ENCODE data around the gene OR10A4.
A peak's percentile ranks its signal among the peaks of the same experiment; 100 is the strongest.
"Not testable (repeated sequence)": the region's sequence is repeated elsewhere in the genome, so short reads cannot be mapped to it uniquely, and the experiment has no call there.

The OR10A4 gene

GRCh38 chr11:6876325-6876724, at the start of gene OR10A4:
Gene OR10A4, plus strand, starts transcription at chr11:6876625. Its CDS starts 23 bp downstream, at chr11:6876648.
- Histone ChIP-seq H3K27me3 (ENCODE audit: insufficient read depth, low read length) (no peaks in the 10 kb centered on the region), H3K4me3 (ENCODE audit: low read length) (no peak within 1 kb of the TSS), H3K9me3 (ENCODE audit: low read length) (no peaks in the 10 kb centered on the region), H2AFZ (ENCODE audit: low read depth, low read length) (no peak within 1 kb of the TSS), H3K36me3 (ENCODE audit: insufficient read depth, low read length) (no peaks in the 10 kb centered on the region), H3K4me1 (ENCODE audit: insufficient read depth, low read length) (no peaks in the 10 kb centered on the region)

GRCh38 chr11:6828103-6828502, 48.3 kb upstream of the OR10A4 start:
- H3K4me3 ChIP-seq (ENCODE audit: low read length), result no peak overlapping the region
- no peaks in the 10 kb centered on the region for H3K27me3 ChIP-seq (ENCODE audit: insufficient read depth, low read length)
- no peaks in the 10 kb centered on the region for H3K4me1 ChIP-seq (ENCODE audit: insufficient read depth, low read length)
- no peaks in the 10 kb centered on the region for H3K9me3 ChIP-seq (ENCODE audit: low read length)
- H3K36me3 ChIP-seq (ENCODE audit: insufficient read depth, low read length), result no peaks in the 10 kb centered on the region
- no peak overlapping the region for H2AFZ ChIP-seq (ENCODE audit: low read depth, low read length)

GRCh38 chr11:6833356-6833755, 43.1 kb upstream of the OR10A4 start:
- H2AFZ ChIP-seq (ENCODE audit: low read depth, low read length), result no peak overlapping the region
- H3K27me3 ChIP-seq (ENCODE audit: insufficient read depth, low read length), result no peaks in the 10 kb centered on the region
- H3K9me3 ChIP-seq (ENCODE audit: low read length), result no peaks in the 10 kb centered on the region
- peaks cover 5% of the 10 kb centered on the region for H3K4me1 ChIP-seq (ENCODE audit: insufficient read depth, low read length)
- no peak overlapping the region for H3K4me3 ChIP-seq (ENCODE audit: low read length)
- H3K36me3 ChIP-seq (ENCODE audit: insufficient read depth, low read length), result no peaks in the 10 kb centered on the region

GRCh38 chr11:6834021-6834420, 42.4 kb upstream of the OR10A4 start:
- Histone ChIP-seq H2AFZ (ENCODE audit: low read depth, low read length) (no peak overlapping the region), H3K27me3 (ENCODE audit: insufficient read depth, low read length) (no peaks in the 10 kb centered on the region), H3K4me3 (ENCODE audit: low read length) (no peak overlapping the region)

GRCh38 chr11:6841694-6842093, 34.7 kb upstream of the OR10A4 start:
- Histone ChIP-seq H3K27me3 (ENCODE audit: insufficient read depth, low read length) (no peaks in the 10 kb centered on the region), H3K4me3 (ENCODE audit: low read length) (no peak overlapping the region), H3K4me1 (ENCODE audit: insufficient read depth, low read length) (no peaks in the 10 kb centered on the region), H3K9me3 (ENCODE audit: low read length) (no peaks in the 10 kb centered on the region), H3K36me3 (ENCODE audit: insufficient read depth, low read length) (no peaks in the 10 kb centered on the region), H2AFZ (ENCODE audit: low read depth, low read length) (no peak overlapping the region)

More at GRCh38 chr11:6834021-6834420, 42.4 kb upstream of the OR10A4 start:
- Histone ChIP-seq H3K36me3 (ENCODE audit: insufficient read depth, low read length) (no peaks in the 10 kb centered on the region), H3K4me1 (ENCODE audit: insufficient read depth, low read length) (peaks cover 5% of the 10 kb centered on the region), H3K9me3 (ENCODE audit: low read length) (no peaks in the 10 kb centered on the region)

GRCh38 chr11:6843670-6844069, 32.8 kb upstream of the OR10A4 start:
- Histone ChIP-seq H2AFZ (ENCODE audit: low read depth, low read length) (peak overlapping the region; percentile 59), H3K4me1 (ENCODE audit: insufficient read depth, low read length) (no peaks in the 10 kb centered on the region), H3K36me3 (ENCODE audit: insufficient read depth, low read length) (no peaks in the 10 kb centered on the region), H3K4me3 (ENCODE audit: low read length) (no peak overlapping the region), H3K9me3 (ENCODE audit: low read length) (no peaks in the 10 kb centered on the region), H3K27me3 (ENCODE audit: insufficient read depth, low read length) (no peaks in the 10 kb centered on the region)

GRCh38 chr11:6844356-6844755, 32.1 kb upstream of the OR10A4 start:
- Histone ChIP-seq H3K4me3 (ENCODE audit: low read length) (no peak overlapping the region), H3K27me3 (ENCODE audit: insufficient read depth, low read length) (no peaks in the 10 kb centered on the region), H2AFZ (ENCODE audit: low read depth, low read length) (no peak overlapping the region), H3K36me3 (ENCODE audit: insufficient read depth, low read length) (no peaks in the 10 kb centered on the region), H3K4me1 (ENCODE audit: insufficient read depth, low read length) (no peaks in the 10 kb centered on the region), H3K9me3 (ENCODE audit: low read length) (peaks cover under 1% of the 10 kb centered on the region)

- Histone ChIP-seq H3K9me3 (ENCODE audit: low read length) (peaks cover 2% of the 10 kb centered on the region), H3K36me3 (ENCODE audit: insufficient read depth, low read length) (no peaks in the 10 kb centered on the region), H3K4me3 (ENCODE audit: low read length) (no peak within 1 kb of the TSS), H2AFZ (ENCODE audit: low read depth, low read length) (no peak within 1 kb of the TSS), H3K4me1 (ENCODE audit: insufficient read depth, low read length) (no peaks in the 10 kb centered on the region), H3K27me3 (ENCODE audit: insufficient read depth, low read length) (no peaks in the 10 kb centered on the region)
Measured at GRCh38 chr11:6845383-6845782, 31.0 kb upstream of the OR10A4 start, which contains the start of gene OR10A5. Gene OR10A5, plus strand, starts transcription at chr11:6845683. Its CDS starts 0 bp downstream, at chr11:6845683.

GRCh38 chr11:6850526-6850925, 25.9 kb upstream of the OR10A4 start:
- Histone ChIP-seq H3K9me3 (ENCODE audit: low read length) (peaks cover 2% of the 10 kb centered on the region), H3K27me3 (ENCODE audit: insufficient read depth, low read length) (no peaks in the 10 kb centered on the region), H3K36me3 (ENCODE audit: insufficient read depth, low read length) (no peaks in the 10 kb centered on the region), H3K4me1 (ENCODE audit: insufficient read depth, low read length) (no peaks in the 10 kb centered on the region), H2AFZ (ENCODE audit: low read depth, low read length) (no peak overlapping the region), H3K4me3 (ENCODE audit: low read length) (no peak overlapping the region)

GRCh38 chr11:6854801-6855200, 21.6 kb upstream of the OR10A4 start:
- not testable (repeated sequence) for H3K4me3 ChIP-seq (ENCODE audit: low read length); H3K4me1 ChIP-seq (ENCODE audit: insufficient read depth, low read length); H3K27me3 ChIP-seq (ENCODE audit: insufficient read depth, low read length); H3K36me3 ChIP-seq (ENCODE audit: insufficient read depth, low read length); H3K9me3 ChIP-seq (ENCODE audit: low read length); H2AFZ ChIP-seq (ENCODE audit: low read depth, low read length)

GRCh38 chr11:6855971-6856541, 20.4 kb upstream of the OR10A4 start:
- no peaks in the 10 kb centered on the region for H3K9me3 ChIP-seq (ENCODE audit: low read length)
- no peak overlapping the region for H2AFZ ChIP-seq (ENCODE audit: low read depth, low read length)
- no peaks in the 10 kb centered on the region for H3K27me3 ChIP-seq (ENCODE audit: insufficient read depth, low read length)
- no peak overlapping the region for H3K4me3 ChIP-seq (ENCODE audit: low read length)
- H3K36me3 ChIP-seq (ENCODE audit: insufficient read depth, low read length), result no peaks in the 10 kb centered on the region
- H3K4me1 ChIP-seq (ENCODE audit: insufficient read depth, low read length), result no peaks in the 10 kb centered on the region

GRCh38 chr11:6856871-6857270, 19.6 kb upstream of the OR10A4 start:
- H3K36me3 ChIP-seq (ENCODE audit: insufficient read depth, low read length), result no peaks in the 10 kb centered on the region
- H3K27me3 ChIP-seq (ENCODE audit: insufficient read depth, low read length), result no peaks in the 10 kb centered on the region
- H2AFZ ChIP-seq (ENCODE audit: low read depth, low read length), result no peak overlapping the region
- no peaks in the 10 kb centered on the region for H3K4me1 ChIP-seq (ENCODE audit: insufficient read depth, low read length)
- no peaks in the 10 kb centered on the region for H3K9me3 ChIP-seq (ENCODE audit: low read length)
- no peak overlapping the region for H3K4me3 ChIP-seq (ENCODE audit: low read length)

- Histone ChIP-seq H3K36me3 (ENCODE audit: insufficient read depth, low read length) (no peaks in the 10 kb centered on the region), H3K4me1 (ENCODE audit: insufficient read depth, low read length) (no peaks in the 10 kb centered on the region), H3K4me3 (ENCODE audit: low read length) (no peak within 1 kb of the TSS), H3K27me3 (ENCODE audit: insufficient read depth, low read length) (no peaks in the 10 kb centered on the region), H3K9me3 (ENCODE audit: low read length) (no peaks in the 10 kb centered on the region), H2AFZ (ENCODE audit: low read depth, low read length) (no peak within 1 kb of the TSS)
Measured at GRCh38 chr11:6862961-6863360, 13.5 kb upstream of the OR10A4 start, which contains the start of gene OR10A2. Gene OR10A2, plus strand, starts transcription at chr11:6863057. Its CDS starts 6,698 bp downstream, at chr11:6869755.

GRCh38 chr11:6864438-6864837, 12.0 kb upstream of the OR10A4 start:
- Histone ChIP-seq H3K4me1 (ENCODE audit: insufficient read depth, low read length) (no peaks in the 10 kb centered on the region), H3K27me3 (ENCODE audit: insufficient read depth, low read length) (no peaks in the 10 kb centered on the region), H3K36me3 (ENCODE audit: insufficient read depth, low read length) (no peaks in the 10 kb centered on the region), H2AFZ (ENCODE audit: low read depth, low read length) (no peak overlapping the region), H3K9me3 (ENCODE audit: low read length) (no peaks in the 10 kb centered on the region), H3K4me3 (ENCODE audit: low read length) (no peak overlapping the region)

Measured in neuron (in vitro differentiated cells).